Measurements from ENCODE around the gene RMDN3. TPM values are rescaled to one million over a fixed set of nuclear protein-coding genes. Genes with fewer than 3 reads are reported as not detected.
A peak's percentile ranks its signal among the peaks of the same experiment; 100 is the strongest.

Gene RMDN3
- total and polyA plus RNA-seq, 9 of the 15 experiments (the other 6 are each of a cell fraction or from before 2014, with no cell fraction given), result 8.1 to 38.2 (median 25.9) TPM

- no peak for TF ChIP-seq ZNF431 (CRISPR knock-in tag; IDR thresholded peaks at IDR 0.05)
- no peak for TF ChIP-seq HNRNPH1 (optimal IDR thresholded peaks at IDR 0.05; ENCODE audit: low read depth, low read length)
- no peak for TF ChIP-seq TRIM28 (IDR thresholded peaks at IDR 0.05)
- 0 out of 2 replicates have a peak, but pooled peaks have one; percentile 16 for TF ChIP-seq SUPT5H (IDR thresholded peaks at IDR 0.05)
- TF ChIP-seq PHTF2 (CRISPR knock-in tag; IDR thresholded peaks at IDR 0.05), result no peak
These were observed 18.5 kb downstream of the RMDN3 start (continued) for GRCh38 chr15:40736575-40736974.

GRCh38 chr15:40731034-40731433 is 24.0 kb downstream of the RMDN3 start:
- no peak overlapping the region for H3K4me2 ChIP-seq (ENCODE audit: insufficient read depth, low read length)
- CTCF ChIA-PET (ENCODE audit: low intra/inter-chr PET ratio), result no interaction called here
- POLR2A ChIA-PET, result interaction anchor here (0.9 to 1.9 kb wide), 5 partner anchors 8 to 35 kb away, joined by 3 to 13 read pairs (median 3); no protein-coding TSS in a partner anchor
- H2AFZ ChIP-seq (ENCODE audit: low read depth, low read length), result no peak overlapping the region
- H3K36me3 ChIP-seq (ENCODE audit: control insufficient read depth, insufficient read depth, low read length), result peaks cover 76% of the 10 kb centered on the region
- no peaks in the 10 kb centered on the region for H3K27me3 ChIP-seq (ENCODE audit: control insufficient read depth in 2 of 2, insufficient read depth in 2 of 2, low read length in 2 of 2)
- ATAC-seq (no peak), FAIRE-seq (no peak), DNase-seq (ENCODE audit: extremely low read depth in 1 of 4, low spot score in 3 of 4) (no peak)
- no TSS peak for BruUV-seq (replicated peaks)
- H3K9me3 ChIP-seq (replicated peaks; ENCODE audit: control insufficient read depth, insufficient read depth, low read depth, low read length), result no peaks in the 10 kb centered on the region
- H4K20me1 ChIP-seq (replicated peaks; ENCODE audit: control insufficient read depth, insufficient read depth, low read length), result no peaks in the 10 kb centered on the region
- 0 out of 5 replicates have a peak, but pooled peaks cover 0 to 4% of the 10 kb centered on the region in 2 experiments for H3K4me1 ChIP-seq (replicated peaks in 1 of 2; ENCODE audit: control insufficient read depth in 2 of 2, insufficient read depth in 2 of 2, low read length in 2 of 2)
- no peaks in the 10 kb centered on the region for H3K79me2 ChIP-seq (ENCODE audit: control insufficient read depth, insufficient read depth, low read length)
- intact Hi-C loops (cut with micrococcal nuclease), result no loop called here
- 96% methylated on average over 3 of the region's 3 CpGs for WGBS (ENCODE audit: insufficient coverage, low coverage, missing lambda C conversion rate)
- no peak overlapping the region for H3K27ac ChIP-seq (ENCODE audit: extremely low read depth, low read depth, low read length)
- H3K4me3 ChIP-seq, result no peak overlapping the region
- in situ Hi-C loops (cut with MboI), result no loop called here
- H3K9ac ChIP-seq (ENCODE audit: insufficient read depth in 1 of 2, low read depth in 2 of 2, low read length in 2 of 2), result no peak overlapping the region
- H3K9me1 ChIP-seq (ENCODE audit: control insufficient read depth, insufficient read depth, low read length), result no peaks in the 10 kb centered on the region
- TF ChIP-seq NR2C2 (CRISPR knock-in tag; IDR thresholded peaks at IDR 0.05), result no peak
- TF ChIP-seq NR2C2 (tag; IDR thresholded peaks at IDR 0.05), result no peak
- no peak for TF ChIP-seq BMI1 (IDR thresholded peaks at IDR 0.05; ENCODE audit: low read length)
- TF ChIP-seq FOSL1 (tag; conservative IDR thresholded peaks at IDR 0.05), result no peak
- no peak for TF ChIP-seq DLX4 (CRISPR knock-in tag; IDR thresholded peaks at IDR 0.05)
- TF ChIP-seq GTF2F1 (IDR thresholded peaks at IDR 0.05; ENCODE audit: low read depth, low read length), result no peak
- TF ChIP-seq ELF2 (CRISPR knock-in tag; IDR thresholded peaks at IDR 0.05), result no peak
- no peak for TF ChIP-seq KLF16 (IDR thresholded peaks at IDR 0.05)
- TF ChIP-seq SPI1 (IDR thresholded peaks at IDR 0.05; ENCODE audit: borderline replicate concordance, low read depth, low read length), result no peak
- no peak for TF ChIP-seq RFX1 (IDR thresholded peaks at IDR 0.05)
- no peak for TF ChIP-seq SIRT6 (IDR thresholded peaks at IDR 0.05; ENCODE audit: low read depth, low read length)
- no peak for TF ChIP-seq NFRKB (IDR thresholded peaks at IDR 0.05; ENCODE audit: low read depth)
- TF ChIP-seq TFE3 (CRISPR knock-in tag; IDR thresholded peaks at IDR 0.05), result no peak
- no peak for TF ChIP-seq LCOR (CRISPR knock-in tag; IDR thresholded peaks at IDR 0.05)
- TF ChIP-seq BRD9 (IDR thresholded peaks at IDR 0.05; ENCODE audit: low read depth, partially characterized antibody), result no peak
- TF ChIP-seq MITF (IDR thresholded peaks at IDR 0.05), result no peak
- no peak for TF ChIP-seq SMAD3 (CRISPR knock-in tag; conservative IDR thresholded peaks at IDR 0.05)

Data from K562 (cell line).